GM19324 (cell line): ENCODE data around the gene CD84.
A peak's percentile ranks its signal among the peaks of the same experiment; 100 is the strongest.
"Not testable (repeated sequence)": the region's sequence is repeated elsewhere in the genome, so short reads cannot be mapped to it uniquely, and the experiment has no call there.

Experiments used
- ATAC-seq: cut with Tn5 transposase; IDR thresholded peaks from one replicate; pipeline ENCODE4 v1.9.1; 2021; ENCODE audit warnings: mild to moderate bottlenecking, moderate library complexity; ENCODE audit not compliant: unreplicated experiment, low FRiP score

The CD84 gene

DNA sequence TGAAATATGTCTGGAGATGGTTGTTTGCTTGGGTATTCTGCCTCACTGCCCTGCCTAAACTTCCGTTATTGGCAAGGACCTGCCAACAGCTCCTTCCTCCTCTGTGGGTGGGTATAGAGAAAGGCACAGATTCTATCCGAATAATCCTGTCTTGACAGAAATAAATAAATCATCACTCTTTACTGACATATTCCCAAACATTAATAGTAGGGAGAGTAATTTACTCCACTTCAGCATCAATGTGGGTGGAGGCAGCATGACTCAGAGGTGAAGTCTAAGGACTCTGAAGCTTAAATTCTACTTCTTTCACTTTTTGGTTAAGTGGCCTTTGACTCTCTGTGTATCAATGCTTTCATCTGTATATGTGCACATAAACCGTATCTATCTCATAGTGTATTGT is 2.9 kb downstream of the CD84 start:
- ATAC-seq, result no peak

DNA sequence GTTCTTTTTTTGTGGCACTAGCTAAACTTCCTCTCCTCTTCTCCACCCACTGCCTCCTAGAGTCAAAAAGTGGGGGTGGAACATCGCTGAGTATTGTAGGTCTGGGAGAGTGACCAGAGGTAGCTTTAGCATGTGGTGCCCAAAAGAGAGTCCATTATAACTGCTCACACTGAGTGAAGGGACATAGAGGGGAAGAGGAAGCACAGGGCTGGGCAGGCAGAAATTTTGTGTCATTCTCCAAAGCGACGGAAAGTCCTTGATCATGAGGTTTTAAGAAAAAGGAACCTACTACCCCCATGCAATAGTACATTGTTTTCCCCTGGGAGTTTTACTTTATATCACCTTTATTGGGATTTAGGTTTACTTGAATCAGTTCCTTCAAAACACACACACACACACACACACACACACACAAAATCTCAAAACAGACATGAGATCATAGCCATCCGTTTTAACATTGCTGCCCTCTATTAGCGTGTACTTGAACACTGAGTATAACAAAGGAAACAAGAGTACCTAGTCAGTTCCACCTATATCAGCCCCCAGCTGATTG is 4.1 kb downstream of the CD84 start:
- ATAC-seq, result no peak

DNA sequence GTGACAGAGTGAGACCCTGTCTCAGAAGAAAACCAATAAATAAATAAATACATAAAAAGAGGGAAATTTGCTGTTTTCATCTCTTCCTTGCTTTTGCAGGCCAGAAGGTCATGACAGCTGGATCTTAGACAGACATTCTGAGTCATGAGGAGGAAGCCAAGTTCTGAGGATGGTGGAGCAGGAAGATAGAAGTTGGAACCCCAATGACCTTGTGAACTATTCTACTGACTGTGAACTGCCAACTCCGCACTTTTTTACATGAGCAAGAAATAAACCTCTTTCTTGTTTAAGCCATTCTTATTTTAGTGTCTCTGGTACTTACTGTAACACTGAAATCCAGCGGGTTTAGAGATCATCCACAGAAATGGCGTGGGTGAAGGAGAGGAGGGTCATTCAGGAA is 8.5 kb downstream of the CD84 start:
- no peak for ATAC-seq

DNA sequence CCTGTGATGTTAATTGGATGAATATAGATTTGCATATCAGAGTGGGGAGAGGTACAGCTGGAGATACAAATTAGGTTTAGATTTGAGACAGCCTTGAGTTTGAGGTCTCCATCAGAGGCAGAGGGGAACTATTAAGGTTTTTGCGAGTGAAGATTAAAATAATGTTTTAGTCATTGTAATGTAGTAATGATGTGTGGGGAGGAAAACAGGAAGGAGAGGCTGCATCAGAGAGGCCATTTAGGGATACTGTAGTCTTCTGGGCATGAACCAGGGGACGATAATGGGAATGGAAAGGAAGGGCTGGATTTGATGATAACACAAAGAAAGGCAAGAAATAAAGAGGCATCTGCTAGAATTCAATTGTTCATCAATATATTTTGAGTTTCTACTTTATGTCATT is 9.5 kb downstream of the CD84 start:
- no peak for ATAC-seq

DNA sequence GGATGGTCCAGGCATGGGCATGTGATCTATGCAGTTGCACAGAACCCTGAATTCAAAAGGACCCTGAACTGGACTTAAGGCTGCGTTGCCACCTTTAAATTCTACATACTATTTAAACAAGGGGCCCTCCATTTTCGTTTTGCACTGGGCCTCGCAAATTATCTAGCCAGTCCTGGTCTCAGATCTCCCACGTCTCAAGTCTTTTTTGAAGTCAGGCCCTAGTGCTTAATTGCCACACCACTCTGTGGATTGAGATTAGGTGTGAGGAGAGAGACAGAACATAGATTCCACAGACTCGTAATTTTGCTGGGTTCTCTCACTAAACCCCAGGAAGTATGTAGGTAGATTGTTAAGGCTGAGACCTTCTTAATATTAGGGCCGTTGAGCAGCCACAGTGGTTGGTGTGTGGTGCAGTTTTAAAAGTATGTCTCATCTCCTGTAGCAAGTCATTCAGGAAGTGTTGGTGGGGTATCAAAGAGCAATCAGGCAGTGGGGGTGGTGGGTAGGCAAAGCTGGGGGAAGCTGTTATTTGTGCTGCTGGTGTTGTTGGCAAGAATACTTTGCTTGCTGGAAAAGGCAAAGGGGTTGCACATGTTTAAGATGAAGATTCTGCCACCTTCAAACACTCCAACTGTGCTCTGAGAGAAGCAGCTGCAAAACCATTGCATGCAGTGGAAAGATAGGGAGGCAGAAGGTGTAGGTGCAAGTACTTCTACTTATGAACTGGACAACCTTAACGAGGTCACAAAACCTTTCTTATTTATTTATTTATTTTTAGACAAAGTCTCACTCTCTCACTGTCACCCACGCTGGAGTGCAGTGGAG is 11.2 kb downstream of the CD84 start:
- ATAC-seq, result no peak

DNA sequence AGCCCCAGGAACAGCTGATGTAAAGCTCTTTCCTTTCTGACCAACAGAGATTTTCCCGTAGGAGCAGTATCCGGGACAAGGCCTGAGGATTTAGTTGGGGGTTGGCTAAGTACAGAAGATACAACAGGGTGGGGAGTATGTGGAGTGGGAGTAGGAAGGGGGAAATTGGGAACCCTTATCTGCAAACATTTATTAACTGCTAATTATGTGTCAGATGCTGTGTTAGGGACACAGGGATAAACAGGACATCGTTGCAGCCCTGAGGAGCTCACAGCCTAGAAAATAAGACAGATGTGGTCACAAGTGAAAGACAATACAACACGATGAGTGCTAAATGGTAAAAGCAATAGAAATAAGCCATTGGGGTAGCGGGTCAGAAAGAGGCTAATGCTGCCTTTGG is 12.0 kb downstream of the CD84 start:
- no peak for ATAC-seq

DNA sequence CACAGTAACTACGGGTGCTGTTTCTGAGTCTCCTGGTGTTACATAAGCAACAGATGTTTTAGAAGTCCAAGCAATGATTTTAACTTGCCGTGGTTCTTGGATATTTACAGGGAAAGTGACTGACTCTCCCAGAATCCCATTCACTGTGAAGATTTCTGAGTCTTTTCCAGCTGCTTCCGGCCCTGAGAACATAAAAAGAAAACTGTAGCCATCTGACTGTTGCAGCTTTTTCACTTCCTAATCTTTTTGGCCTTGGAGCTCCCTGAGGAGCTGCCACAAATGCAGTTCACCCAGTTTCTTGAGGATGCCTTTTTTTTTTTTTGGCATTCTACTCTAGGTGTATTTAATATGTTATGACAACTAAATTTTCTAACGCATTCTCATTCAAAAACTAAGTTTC is 13.7 kb downstream of the CD84 start:
- ATAC-seq, result no peak

DNA sequence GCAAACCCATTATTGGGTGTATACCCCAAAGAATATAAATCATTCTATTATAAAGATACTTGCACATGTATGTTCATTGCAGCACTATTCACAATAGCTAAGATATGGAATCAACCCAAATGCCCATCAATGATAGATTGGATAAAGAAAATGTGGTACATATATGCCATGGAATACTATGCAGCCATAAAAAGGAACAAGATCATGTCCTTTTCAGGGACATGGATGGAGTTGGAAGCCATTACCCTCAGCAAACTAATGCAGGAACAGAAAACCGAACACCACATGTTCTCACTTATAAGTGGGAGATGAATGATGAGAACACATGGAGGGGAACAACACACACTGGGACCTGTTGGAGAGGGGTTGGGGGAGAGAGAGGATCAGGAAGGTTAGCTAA is 16.1 kb downstream of the CD84 start:
- ATAC-seq, result not testable (repeated sequence)

DNA sequence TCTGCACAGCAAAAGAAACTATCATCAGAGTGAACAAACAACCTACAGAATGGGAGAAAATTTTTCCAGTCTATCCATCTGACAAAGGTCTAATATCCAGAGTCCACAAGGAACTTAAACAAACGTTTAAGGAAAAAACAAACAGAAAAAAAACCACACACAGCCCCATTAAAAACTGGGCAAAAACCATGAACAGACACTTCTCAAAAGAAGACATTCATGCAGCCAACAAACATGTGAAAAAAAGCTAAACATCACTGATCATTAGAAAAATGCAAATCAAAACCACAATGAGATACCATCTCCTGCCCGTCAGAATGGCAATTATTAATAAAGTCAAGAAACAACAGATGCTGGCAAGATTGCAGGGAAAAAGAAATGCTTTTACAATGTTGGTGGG is 16.6 kb downstream of the CD84 start:
- ATAC-seq, result not testable (repeated sequence)

DNA sequence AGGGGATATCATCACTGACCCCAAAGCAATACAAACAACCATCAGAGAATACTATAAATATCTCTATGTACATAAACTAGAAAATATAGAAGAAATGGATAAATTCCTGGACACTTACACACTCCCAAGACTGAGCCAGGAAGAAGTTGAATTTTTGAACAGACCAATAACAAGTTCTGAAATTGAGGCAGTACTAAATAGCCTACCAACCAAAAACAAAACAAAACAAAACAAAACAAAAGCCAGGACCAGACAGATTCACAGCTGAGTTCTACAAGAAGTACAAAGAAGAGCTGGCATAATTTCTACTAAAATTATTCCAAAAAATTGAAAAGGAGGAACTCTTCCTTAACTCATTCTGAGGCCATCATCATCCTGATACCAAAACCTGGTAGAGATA is 18.5 kb downstream of the CD84 start:
- ATAC-seq, result no peak

DNA sequence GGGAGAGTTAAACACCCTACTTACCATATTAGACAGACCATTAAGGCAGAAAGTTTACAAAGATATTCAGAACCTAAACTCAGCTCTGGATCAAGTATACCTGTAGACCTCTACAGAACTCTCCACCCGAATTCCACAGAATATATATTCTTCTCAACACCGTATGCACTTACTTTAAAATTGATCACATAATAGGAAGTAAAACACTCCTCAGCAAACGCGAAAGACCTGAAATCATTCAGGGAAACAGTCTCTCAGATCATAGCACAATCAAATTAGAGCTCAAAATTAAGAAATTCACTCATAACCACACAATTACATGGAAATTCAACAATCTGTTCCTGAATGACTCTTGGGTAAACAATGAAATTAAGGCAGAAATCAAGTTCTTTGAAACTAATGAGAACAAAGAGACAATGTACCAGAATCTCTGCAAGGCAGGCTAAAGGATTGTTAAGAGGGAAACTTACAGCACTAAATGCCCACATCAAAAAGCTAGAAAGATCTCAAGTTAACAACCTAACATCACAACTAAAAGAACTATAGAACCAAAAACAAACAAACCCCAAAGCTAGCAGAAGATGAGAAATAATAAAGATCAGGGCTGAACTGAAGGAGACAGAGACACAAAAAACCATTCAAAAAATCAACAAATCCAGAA is 19.1 kb downstream of the CD84 start:
- no peak for ATAC-seq

DNA sequence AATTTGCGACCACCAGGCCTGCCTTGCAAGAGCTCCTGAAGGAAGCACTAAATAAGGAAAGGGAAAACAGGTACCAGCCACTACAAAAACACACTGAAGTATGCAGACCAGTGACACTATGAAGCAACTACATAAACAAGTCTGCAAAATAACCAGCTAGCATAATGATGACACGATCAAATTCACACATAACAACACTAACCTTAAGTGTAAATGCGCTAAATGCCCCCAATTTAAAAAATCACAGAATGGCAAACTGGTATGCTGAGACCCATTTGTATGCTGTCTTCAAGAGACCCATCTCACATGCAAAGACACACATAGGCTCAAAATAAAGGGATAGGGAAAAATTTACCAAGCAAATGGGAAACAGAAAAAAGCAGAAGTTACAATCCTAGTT is 19.9 kb downstream of the CD84 start:
- ATAC-seq, result not testable (repeated sequence)

DNA sequence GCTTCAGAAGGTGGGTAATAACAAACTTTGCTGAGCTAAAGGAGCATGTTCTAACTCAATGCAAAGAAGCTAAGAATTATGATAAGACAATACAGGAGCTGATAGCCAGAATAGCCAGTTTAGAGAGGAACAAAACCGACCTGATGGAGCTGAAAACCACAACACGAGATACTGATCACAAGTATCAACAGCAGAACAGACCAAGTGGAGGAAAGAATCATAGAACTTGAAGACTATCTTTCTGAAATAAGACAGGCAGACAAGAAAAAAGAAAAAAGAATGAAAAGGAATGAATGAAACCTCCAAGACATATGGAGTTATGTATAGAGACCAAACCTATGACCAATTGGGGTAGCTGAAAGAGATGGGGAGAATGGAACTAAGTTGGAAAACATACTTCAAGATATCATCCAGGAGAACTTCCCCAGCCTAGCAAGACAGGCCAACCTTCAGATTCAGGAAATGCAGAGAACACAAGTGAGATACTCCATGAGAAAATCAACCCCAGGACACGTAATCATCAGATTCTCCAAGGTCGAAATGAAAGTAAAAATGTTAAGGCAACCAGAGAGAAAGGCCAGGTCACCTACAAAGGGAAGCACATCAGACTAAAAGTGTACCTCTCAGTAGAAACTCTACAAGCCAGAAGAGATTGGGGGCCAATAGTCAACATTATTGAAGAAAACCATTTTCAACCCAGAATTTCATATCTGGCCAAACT is 20.5 kb downstream of the CD84 start:
- ATAC-seq, result no peak

DNA sequence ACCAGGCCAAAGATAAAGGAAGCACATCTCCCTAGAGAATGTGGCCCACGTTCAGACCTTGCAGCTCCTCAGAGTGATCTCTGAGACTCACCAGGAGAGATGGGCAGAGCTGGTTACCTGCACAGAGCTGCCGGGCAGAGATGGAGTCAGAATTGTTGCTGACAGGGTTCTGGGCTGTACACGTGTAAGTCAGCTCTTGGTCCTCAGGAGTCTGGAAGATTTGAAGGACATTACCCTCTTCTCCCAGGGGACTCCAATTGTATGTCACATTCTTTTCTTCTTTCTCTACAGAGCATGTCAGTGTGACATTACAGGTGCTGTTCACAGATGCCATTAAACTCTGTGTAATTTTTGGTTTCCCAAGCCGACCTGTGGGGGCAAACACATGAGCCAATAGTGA is 25.5 kb downstream of the CD84 start:
- no peak for ATAC-seq

DNA sequence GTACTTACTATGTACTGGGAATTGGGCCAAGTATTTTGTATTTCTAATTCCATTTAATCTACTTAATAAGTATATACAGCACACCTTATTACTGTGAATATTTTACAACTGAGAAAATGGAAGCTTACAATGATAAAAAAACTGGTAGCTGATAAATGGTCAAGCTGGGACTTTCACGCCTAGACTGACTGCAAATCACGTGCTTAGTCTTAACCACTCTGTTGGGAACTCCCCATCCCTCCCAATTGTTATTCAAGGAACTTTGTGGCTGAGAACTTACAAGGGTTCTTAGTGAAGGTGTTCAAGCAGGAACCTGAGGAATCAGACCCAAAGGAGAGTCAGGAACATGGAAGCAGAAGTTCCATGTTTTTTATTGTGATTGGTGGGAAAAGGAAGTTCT is 26.9 kb downstream of the CD84 start:
- no peak for ATAC-seq

DNA sequence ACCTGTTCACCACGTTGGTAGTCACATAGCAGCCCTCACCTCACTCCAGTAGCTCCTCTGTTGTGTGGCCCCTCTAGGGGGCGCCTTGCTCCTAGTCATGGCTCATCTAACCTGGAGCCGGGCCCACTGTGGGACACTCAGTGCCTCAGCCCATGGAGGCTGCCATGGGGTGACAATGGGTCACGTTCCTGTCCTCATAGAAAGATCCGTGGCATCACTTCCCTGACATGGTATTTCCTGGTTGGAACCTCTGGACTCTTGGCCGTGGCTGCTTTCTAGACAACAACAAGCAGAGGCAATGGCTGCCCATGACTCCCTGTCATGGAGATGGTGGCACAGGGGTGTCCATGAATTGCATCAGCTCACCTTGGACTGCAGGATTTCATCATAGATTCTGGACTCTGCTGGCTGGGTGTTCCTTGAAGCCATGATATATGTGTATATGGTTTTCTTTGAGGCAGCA is 28.7 kb downstream of the CD84 start:
- ATAC-seq, result no peak

DNA sequence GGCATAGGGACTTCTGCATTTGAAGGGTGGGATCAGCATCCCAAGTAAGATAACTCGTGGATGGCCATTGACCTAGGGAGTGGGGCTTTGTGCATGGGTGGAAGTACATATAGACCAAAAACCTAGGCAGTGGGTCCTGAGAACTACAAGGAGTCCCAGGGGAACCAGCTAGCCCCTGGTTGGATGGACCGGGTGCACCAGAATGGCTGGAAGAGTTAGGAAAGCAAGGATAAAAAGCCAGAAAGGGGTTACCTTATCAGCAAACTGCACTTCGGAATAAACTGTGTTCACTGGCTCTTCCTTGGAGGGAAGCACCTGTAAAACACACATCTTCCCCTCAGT is 29.7 kb downstream of the CD84 start:
- no peak for ATAC-seq

DNA sequence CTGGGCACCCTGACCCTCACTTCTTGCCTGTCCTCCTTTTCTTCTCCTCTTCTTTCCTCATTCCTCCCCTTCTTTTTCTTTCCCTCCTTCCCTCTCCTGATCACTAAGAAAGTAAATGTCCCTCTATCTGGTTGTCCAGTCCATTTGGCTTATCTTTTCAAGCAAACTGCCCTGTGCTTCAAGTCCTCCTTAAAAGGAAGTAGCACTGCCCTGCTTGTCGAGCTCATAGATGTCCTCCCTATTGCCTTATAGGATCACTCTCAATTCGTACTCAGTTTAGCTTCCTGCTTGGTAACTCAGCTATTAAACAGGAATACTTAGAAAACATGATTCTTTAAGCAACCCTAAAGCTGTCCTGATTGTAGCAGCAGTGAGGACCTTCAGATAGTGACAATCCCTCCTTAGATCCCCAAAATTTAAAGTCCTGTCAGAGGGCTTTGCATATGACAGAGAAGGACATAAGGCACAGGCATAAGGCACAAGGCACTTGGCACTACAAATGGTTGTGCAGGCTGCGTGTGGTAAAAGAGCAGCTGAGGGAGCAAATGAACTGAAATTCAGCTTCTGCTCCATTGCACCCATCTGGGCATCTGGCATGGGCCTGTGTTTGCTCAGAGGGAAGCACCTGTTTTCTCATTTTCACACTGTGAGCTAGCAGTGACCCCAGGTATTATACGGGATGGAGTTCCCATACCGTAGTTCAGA is 30.2 kb downstream of the CD84 start:
- ATAC-seq, result peak; percentile 48

DNA sequence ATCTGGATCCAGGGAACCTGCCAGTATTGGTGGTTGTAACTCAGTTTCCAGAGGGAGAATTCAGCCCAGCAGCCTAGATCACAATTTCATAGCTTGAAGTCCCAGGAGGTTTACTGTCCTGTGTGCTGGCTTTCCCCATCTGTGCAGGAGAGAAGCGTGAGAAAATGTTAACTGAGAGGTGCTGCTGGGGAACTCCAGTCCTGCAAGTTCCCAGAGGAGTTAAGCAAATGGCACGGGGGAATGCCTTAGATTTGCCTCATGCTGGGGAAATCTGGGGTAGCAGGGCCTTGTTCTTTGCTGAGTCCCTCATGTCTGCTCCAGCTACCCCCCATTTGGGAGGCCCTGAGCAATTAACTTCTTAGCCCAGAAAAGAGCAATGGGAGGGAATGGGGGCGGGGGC is 31.1 kb downstream of the CD84 start:
- no peak for ATAC-seq

DNA sequence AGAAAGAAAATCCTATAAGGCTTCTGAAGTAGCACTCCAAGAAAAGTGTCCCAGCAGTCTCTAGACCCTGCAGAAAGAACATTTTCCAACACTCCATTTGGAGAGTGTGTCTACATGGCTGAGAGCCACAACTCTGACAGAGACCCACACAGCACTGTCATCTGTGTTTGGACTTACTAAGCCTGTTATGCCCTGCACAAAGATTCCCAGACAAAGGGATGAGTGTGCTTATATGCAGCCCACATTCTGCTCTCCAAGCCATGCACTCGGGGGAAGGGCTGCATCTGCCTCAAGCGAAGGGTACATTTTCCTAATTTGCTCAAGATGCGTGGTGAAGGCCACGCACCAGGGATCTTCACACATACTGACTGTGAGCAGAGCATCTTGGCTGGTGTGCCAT is 31.9 kb downstream of the CD84 start:
- ATAC-seq, result no peak

DNA sequence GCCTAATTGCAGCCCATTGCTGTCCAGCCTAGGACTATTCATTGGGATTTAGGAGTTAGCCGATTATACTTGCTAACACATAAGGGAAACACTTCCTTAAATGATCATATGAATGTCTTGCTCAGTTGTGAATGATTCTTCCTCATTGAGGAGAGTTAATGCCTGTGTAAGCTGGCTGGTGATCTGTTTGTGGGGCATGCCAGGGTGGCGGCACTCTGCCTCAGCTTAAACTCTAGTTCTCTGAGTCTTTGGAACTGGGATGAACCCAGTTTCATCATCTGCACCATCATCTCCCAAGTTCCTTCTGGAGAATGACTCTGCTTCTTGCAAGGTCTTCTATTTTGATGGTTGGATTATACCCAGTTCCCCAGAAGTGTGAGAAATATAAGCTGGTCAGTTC is 32.4 kb downstream of the CD84 start:
- no peak for ATAC-seq
